ENCODE measurements around the gene PI4KA.

The PI4KA gene

DNA sequence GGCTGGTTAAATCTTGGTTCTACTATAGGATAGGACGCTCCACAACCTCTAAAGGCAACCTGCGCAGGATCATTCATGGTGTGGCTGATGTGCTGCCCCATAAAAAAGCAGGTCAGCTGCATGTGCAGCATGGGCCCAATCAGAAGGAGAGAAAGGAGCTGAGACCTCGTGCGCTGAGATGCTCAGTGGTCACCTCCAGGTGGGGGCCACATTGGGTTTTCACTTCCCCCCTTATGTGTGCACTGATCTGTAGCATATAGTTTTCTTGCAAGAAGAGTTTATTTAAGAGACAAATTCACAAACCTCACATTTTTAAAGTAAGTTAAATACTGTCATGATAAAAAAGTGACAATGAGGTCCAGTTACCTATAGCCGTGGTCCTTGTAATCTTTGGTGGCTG is 60.4 kb downstream of the PI4KA start:
- in situ Hi-C loops (cut with MboI; ENCODE audit: low sequenced_read_pairs): no loop called here

DNA sequence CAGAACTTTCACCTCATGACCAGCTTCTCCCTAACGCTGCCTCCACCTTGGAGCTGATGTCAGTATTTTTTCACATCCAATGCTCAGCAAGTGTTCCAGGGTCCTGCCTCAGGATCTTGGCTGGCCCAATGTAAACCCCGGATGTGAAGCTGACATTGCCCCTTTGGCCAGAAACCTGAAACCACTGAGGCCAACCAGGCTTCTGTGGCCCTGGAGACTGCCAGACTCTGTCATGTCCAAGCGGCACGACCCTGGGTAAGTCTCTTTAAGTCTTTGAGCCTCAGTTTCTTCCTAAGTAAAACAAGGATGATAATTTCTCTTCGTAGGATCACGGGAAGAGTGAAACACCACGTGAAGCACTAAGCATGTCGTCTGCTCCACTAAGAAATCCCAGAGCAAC is 61.9 kb downstream of the PI4KA start:
- in situ Hi-C loops (cut with MboI; ENCODE audit: low sequenced_read_pairs): no loop called here

DNA sequence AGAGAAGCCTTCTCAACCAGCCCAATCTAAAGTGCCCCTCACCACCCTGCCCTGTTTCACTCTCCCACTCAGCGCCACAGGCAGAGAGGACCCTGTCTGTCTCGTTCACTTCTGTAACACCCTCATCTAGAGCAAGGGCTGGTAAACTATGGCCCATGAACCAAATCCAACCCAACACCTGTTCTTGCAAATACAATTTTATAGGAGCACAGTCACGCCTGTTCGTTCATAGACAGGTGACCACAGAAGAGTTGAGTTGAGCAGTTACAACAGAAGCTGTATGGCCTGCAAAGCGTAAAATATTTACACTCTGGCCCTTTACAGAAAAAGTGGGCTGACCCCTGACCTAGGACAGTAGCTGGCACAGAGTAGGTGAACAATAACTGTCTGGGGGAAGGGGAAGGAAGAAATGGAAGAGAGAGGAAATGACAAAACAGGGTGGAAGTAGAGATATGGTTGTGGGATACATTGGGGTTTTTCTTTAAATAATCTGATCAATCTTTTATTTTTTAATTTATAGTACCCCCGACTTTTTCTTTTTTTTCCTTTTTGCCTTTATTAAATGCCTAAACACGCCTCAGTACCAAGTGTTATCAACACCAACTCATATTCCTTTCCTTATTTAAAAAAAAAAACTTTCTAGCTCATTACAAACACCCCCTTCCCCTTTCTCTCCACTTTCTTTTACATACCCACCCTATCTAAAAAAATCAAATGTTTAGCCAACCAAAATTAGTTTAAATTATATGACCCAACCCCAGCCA is 63.8 kb downstream of the PI4KA start:
- in situ Hi-C loops (cut with MboI; ENCODE audit: low sequenced_read_pairs): no loop called here

DNA sequence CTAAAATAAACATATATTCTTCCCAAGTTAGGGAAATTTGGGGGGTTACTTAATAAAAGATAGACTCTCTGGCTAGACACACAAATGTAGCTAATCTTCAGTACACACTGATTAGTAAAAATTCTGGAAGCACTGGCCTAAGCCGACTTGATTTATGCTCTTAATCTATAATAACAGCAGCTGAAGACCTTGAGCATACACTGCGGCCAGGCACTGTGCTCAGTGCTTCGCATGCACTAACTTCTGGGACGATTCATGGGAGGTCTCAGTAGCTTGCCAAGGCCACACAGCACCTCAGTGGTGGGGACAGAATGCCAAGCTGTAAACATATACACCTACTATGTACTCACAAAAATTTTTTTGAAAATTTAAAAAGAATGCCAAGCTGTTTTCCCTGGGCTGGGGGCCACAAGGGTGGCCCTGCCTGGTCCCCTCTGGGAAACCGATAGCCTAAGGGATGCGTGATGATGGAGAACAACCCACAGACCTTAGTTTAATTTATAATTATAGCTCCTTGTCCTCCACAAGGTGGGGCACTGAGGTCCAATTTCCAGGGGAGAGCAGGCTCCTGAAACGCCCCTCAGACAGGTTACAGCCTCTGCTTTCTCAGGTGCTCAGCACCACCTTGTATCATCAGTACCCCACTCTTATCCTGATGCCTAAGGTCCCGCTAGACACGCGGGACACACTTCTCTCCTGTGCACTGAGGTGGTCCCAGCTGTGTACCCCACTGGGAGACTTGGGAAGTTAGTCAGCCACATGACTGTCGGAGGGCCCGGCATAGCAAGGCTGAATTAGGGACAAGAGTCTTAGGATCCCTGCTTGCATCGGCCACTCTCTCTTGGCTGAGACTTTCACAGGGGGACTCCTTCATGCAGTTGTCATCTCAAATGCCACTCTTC is 64.6 kb downstream of the PI4KA start:
- in situ Hi-C loops (cut with MboI; ENCODE audit: low sequenced_read_pairs): no loop called here

DNA sequence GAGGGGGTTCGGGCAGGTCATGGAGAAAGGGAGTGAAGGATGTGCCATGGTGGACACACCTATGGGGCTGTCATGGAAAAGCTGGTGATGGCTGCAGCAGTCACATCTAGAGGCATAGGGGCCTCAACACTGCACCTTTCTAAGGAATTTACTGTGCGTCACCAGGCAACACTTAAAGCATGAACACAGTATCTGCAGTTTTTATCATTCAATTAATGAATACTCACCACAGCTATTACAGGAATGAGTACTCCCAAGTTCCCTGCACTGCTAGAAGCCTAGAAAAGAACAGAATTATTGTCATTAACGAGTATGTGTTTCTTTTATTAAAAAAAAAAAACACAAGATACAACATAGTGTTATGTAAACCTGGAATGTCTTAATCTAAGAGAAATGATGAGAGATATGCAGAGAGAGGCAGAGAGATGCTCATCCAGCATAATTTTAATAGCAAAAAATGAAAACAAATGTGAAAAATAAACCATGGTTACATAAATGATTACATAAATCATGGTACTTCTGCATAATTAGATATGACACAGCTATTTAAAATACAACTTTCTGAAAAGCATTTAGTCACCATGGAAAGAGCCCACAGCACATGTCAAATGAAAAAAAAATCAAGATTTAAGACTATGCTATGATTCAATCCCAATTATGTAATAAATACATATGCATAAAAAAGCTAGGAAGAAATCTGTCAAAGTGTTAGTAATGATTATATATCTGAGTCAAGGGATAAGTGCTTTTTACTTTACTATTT is 65.5 kb downstream of the PI4KA start:
- in situ Hi-C loops (cut with MboI; ENCODE audit: low sequenced_read_pairs): no loop called here

DNA sequence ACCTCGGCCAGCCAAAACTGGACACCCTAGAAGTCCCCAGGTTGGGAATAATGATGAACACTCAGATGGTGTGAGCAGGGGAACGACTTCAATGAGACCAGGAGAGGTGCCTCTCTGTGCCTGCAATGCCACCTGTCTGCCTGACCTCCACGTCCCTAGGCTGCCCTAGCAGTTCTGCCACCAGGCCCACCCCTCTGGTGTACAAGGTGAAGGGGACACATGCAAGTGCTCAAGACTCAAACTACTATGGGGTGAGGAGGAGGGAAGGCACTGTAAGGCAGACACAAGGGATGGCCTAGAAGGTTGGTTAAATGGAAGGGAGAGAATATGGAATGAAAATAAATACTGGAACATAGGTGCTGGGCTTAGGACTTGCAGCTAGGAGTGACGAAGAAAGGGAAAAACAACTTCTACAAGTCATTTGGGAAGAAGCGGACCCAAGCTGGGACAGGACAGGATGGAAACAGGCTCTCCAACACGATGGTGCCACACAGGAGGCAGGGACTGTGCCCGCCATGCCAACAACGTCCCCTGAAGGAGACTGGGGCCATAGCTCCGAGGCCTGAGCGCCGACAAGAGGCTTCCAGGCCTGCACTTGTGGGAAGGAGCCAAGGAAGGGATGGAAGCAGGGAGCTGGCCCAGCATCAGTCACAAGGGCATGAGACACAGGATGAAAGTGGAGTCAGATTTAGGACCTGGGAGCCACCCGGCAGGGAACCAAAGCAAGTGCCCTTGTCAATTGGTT is 66.2 kb downstream of the PI4KA start:
- in situ Hi-C loops (cut with MboI; ENCODE audit: low sequenced_read_pairs): no loop called here

DNA sequence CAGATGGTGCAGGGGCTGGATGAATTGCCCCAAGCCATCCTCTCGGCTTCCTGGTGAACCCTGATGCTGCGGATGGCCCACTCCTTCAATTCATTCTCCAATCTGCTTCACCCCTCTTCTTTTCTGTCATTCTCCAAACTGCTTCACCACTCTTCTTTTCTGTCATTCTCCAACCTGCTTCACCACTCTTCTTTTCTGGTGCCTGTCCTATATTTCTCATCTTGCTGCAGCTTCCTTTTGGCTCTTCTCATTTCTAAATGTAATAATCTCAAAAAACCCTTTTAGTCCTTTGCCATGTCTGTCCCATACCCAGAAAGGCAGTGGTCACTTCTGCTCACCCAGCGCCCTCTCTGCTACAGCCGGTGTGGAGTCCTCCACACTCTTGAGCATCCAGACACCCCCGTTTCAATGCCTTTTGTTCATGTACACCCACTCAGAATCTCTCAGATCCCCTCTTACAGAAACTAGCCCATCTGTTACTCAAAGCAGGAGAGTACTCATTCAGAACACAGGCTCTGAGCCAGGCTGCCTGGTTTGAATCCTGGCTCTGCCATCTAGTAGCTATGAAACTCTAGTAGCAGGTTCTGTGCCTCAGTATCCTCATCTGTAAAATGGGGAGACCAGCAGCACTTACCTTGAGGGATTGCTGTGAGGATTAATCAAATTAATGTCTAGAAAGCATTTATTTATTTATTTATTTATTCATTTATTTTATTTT is 69.8 kb downstream of the PI4KA start:
- in situ Hi-C loops (cut with MboI; ENCODE audit: low sequenced_read_pairs): no loop called here

DNA sequence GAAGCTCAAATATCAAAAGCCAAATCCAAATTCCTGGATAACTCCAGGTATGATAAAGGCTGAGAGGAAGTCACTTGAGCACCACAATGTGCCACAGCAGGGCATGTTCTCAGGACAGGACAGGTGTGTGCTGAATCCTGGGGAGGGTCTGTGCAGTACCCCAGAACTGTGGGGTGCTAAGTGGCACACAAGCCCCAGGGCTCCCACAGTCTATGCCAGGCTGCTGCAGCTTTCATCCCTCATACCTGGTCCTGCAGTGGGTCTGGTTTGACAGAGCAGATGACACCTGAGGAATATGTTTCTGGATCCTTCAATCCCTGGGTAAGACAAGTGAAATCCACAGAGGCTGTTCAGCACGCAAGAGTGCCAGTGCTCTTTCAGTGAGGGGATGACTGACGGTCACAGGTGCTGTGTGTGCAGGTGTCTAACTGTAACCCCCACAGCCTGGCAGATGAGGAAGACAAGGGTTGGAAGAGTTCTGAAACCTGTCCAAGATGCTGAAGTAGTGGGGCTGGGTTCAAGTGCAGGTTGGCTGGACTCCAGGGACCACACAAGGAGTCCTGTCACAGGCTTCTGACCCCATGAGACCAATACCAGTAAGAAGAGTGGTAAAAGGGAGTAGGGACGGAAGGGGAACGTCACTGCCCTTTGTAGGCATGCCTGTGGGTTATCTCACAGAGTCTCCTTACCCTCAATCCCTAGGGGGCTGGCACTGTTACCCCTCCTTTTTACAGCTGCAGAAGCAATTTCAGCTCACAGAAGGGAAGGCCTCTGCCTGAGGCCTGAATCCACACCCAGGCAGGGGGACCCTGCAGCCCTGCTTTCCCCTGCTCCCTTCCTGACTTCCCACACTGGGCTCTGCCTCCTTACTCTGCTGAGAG is 70.6 kb downstream of the PI4KA start:
- in situ Hi-C loops (cut with MboI; ENCODE audit: low sequenced_read_pairs): no loop called here

DNA sequence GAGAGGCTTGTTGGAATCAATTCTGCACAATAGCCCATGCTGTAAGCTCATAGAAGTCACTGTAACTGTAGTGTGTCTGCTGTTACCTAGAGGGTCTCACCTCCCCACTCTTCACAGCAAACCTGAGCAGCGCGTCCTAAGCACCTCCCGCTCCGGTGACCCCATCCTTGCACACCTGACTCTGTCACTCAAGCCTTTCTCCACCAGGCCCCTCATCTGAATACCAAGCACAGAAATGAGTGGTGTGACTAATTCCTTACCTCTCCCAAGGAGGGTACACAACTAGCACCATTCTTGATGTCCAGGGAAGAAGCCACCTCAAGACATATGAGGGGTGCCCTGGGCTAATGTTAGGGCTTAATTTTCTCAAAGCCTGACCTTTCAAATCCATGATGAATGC is 71.4 kb downstream of the PI4KA start:
- in situ Hi-C loops (cut with MboI; ENCODE audit: low sequenced_read_pairs): no loop called here

DNA sequence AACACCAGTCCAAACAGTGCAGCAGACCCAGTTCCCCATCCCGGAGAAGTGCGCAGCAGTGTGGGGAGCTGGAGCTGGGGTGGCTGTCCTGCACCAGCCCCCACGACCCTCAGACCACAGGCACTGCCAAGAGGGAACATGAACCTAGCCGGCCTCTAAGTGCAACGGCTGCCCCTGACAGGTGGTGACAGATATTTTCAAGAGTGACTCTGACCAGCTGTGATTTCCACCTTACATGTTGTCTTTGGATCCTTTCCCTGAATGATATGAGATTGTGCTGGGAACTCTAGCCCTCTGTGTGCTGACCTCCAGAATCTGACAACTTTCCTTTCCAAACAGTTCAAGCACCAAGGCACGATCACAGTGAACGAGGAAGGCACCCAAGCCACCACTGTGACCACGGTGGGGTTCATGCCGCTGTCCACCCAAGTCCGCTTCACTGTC is 72.1 kb downstream of the PI4KA start:
- in situ Hi-C loops (cut with MboI; ENCODE audit: low sequenced_read_pairs): no loop called here

DNA sequence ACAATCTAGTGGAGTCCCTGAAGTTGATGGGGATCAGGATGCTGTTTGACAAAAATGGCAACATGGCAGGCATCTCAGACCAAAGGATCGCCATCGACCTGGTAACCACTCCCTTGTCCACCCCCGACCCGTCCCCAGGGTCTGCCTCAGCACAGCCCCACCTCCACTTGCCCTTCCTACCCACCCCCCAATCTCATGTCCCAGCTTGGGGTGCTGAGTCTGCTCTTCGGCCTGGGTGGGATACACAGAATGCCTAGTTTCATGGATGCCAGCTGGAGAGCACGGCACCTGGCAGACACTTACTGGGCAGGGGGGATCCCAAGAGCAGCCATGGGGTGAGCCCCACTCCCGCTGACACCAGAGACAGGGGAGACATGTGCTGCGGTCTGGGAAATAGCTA is 72.6 kb downstream of the PI4KA start:
- in situ Hi-C loops (cut with MboI; ENCODE audit: low sequenced_read_pairs): no loop called here

DNA sequence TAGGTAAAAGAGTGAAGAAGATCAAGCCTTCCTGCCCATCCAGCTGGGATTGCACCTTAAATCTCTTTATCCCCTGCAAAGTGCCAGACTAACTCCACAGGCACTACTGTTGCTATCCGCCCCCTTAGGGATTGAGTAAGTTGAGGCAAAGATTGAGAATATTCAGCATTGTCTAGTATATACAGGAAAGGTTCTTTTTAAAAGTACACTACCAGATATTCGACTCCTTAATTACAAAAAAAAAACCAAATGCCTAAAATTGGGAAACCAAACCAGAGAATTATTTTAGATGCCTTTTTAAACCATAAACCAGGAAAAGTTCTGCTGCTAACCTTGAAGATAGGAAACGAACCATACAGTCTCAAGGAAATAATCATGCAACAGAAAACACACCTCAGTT is 73.2 kb downstream of the PI4KA start:
- in situ Hi-C loops (cut with MboI; ENCODE audit: low sequenced_read_pairs): no loop called here

DNA sequence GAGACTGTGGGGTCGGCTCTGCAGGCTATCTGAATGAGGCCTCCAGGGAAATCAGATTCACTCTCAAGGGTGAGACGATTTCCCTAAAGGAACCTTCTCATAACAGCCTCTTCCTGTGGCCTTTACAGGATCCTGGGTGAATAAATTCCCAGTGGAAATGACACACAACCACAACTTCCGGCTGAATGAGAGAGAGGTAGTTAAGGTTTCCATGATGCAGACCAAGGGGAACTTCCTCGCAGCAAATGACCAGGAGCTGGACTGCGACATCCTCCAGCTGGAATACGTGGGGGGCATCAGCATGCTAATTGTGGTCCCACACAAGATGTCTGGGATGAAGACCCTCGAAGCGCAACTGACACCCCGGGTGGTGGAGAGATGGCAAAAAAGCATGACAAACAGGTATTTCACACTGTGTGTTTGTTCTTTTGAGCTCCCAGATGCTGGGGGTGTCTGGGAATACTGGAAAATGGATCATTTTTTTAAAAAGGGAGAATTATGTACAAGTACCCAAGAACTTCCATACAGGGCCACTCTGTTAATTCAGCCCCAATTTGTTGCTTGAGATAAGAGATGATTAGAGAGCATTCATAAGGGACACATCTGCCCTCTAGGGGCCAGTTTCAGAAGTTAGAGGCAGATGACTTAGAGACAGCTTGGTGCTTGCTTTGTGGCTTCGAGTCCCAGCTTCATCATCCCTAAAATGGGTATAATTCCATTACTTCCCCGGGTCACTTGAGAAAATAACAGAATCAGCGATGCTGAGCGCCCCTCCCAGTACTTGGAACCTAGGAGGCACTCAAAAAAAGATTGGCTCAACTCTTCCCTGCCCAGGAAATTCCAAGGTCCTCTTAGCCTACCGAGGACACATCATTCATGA is 74.5 kb downstream of the PI4KA start:
- in situ Hi-C loops (cut with MboI; ENCODE audit: low sequenced_read_pairs): no loop called here

DNA sequence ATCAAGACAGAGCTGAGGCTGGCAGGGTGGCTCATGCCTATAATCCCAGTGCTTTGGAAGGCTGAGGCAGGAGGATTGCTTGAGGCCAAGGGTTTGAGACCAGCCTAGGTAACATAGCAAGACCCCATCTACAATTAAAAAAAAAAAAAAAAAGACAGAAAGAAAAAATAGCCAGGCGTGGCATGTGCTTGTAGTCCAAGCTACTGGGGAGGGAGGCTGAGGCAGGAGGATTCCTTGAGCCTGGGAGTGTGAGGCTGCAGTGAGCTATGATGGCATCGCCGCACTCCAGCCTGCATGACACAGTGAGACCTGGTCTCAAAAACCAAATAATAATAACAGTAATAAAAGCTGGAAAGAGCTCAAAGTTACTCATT is 75.3 kb downstream of the PI4KA start:
- in situ Hi-C loops (cut with MboI; ENCODE audit: low sequenced_read_pairs): no loop called here

DNA sequence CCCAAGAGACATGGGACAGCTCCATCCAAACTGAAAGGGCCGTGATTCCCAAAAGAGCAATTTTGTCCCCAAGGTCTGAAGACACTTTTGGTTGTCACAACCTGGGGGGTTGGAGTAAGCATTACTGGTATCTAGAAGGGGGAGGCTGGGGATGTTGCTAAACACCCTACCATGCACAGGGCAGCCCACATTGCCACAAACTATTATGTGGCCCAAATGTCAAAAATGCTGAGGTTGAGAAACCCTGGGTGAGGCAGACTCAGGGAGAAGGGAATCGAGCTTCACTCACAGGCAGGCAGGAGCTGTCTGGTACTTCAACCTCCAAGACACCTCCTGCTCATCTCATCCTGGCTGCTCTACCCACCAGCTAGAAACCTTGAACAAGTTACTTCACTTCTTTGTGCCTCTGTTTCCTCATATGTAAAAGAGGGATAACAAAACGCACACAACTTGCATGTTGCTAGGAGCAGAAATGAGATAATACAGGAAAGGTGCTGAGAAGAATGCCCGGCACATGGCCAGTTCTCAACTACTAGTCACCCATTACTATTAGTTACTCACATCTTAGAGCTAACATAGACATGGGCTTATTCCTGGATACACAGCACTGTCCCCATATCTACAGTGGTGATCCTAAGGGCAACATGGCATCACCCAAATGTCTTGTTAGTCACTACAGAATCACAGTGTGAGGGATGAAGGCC is 75.9 kb downstream of the PI4KA start:
- in situ Hi-C loops (cut with MboI; ENCODE audit: low sequenced_read_pairs): no loop called here

DNA sequence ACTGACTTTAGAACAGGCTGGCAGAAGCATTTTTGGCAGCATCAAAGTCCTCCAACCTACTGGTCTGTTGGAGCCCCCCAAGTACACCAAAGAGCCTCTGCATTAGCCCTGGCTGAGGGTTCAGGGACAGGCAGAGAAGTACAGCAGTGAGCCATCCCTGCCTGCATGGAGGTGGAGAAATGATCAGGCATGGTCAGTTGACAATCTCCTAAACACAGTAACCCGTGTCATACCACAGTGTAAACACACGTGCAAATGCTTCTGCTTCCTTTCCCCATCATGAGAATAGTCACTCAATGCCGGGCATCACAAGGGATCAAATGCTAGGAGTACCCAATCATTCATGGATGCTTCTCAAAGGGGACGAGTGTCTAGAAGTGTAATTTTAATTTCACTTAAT is 76.5 kb downstream of the PI4KA start:
- in situ Hi-C loops (cut with MboI; ENCODE audit: low sequenced_read_pairs): no loop called here

DNA sequence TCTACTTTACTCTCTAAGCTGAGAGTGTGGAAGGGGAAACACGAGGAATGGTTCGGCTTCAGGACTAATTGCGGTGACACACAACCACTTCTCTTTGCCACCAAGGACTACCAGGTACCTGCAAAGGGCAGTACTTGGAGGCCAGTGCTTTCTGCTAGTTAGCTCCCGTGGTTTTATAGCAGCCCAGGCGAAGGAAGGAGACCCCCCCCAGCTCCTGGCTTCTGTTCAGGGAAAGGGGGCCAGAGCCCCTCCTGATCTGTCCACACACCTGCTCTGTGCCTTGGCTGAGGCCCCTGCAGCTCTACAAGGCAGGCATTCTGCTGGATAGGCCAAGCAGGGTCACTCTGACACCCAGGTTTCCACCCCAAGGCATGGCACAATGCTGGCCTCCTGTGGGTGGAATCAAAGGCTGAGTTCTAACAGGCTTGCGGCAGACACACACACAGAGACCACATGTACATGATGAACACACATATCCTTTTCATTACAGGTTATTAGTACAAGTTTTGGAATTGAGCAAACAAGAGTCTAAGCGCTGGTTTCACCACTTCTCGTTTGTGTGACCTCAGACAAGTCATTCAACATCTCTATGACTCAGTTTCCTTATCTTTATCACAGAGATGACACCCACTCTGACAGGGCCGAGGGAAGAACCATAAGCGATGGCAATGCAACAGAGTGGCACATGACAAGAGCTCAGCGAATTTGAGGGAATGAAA is 77.2 kb downstream of the PI4KA start:
- in situ Hi-C loops (cut with MboI; ENCODE audit: low sequenced_read_pairs): no loop called here

Measured in HL-60/S4 treated with retinoic acid at 250 ng/mL for 4 days and 3 days (cell line).